ENCODE data around the gene E2F4. TPM values are rescaled to one million over a fixed set of nuclear protein-coding genes. Genes with fewer than 3 reads are reported as not detected.

The E2F4 gene
- total and polyA plus RNA-seq, 9 of the 15 experiments (the other 6 are each of a cell fraction or from before 2014, with no cell fraction given), result 9.7 to 139 (median 106) TPM

- TF ChIP-seq MLLT1 (IDR thresholded peaks at IDR 0.05) (peak in 1 of 2 experiments; percentile 56; a peak in 2 of 4 replicates), SNRNP70 (optimal IDR thresholded peaks at IDR 0.05; ENCODE audit: low read depth, low read length) (no peak), ZFPM2 (CRISPR knock-in tag; IDR thresholded peaks at IDR 0.05) (no peak), WHSC1 (IDR thresholded peaks at IDR 0.05; ENCODE audit: low read length) (no peak), TCF7L2 (IDR thresholded peaks at IDR 0.05; ENCODE audit: low read depth, low read length) (no peak), TGIF2 (CRISPR knock-in tag; IDR thresholded peaks at IDR 0.05) (no peak), ZNF263 (CRISPR knock-in tag; IDR thresholded peaks at IDR 0.05; ENCODE audit: borderline replicate concordance) (no peak; the same call in 1 of the 2 replicates), HMGN3 (IDR thresholded peaks at IDR 0.05; ENCODE audit: borderline replicate concordance, extremely low read depth, insufficient read length, low read depth, low read length) (peak; percentile 51), FOS (IDR thresholded peaks at IDR 0.05; ENCODE audit: extremely low read depth, insufficient read length) (no peak), SIN3B (IDR thresholded peaks at IDR 0.05; ENCODE audit: low read depth) (peak; percentile 87), ZBTB5 (IDR thresholded peaks at IDR 0.05) (no peak), CBFA2T3 (IDR thresholded peaks at IDR 0.05) (no peak), PPARD (CRISPR knock-in tag; IDR thresholded peaks at IDR 0.05) (no peak), SIN3A (IDR thresholded peaks at IDR 0.05; ENCODE audit: borderline replicate concordance in 2 of 2, control insufficient read depth in 1 of 2, low read depth in 2 of 2, low read length in 2 of 2) (peak in 1 of 2 experiments; percentile 90; a peak in 2 of 4 replicates)
- TF ChIP-seq, protein P1, sequence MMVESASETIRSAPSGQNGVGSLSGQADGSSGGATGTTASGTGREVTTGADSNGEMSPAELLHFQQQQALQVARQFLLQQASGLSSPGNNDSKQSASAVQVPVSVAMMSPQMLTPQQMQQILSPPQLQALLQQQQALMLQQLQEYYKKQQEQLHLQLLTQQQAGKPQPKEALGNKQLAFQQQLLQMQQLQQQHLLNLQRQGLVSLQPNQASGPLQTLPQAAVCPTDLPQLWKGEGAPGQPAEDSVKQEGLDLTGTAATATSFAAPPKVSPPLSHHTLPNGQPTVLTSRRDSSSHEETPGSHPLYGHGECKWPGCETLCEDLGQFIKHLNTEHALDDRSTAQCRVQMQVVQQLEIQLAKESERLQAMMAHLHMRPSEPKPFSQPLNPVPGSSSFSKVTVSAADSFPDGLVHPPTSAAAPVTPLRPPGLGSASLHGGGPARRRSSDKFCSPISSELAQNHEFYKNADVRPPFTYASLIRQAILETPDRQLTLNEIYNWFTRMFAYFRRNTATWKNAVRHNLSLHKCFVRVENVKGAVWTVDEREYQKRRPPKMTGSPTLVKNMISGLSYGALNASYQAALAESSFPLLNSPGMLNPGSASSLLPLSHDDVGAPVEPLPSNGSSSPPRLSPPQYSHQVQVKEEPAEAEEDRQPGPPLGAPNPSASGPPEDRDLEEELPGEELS (CRISPR knock-in tag; IDR thresholded peaks at IDR 0.05; ENCODE audit: borderline replicate concordance), result no peak
- TF ChIP-seq, protein P2, sequence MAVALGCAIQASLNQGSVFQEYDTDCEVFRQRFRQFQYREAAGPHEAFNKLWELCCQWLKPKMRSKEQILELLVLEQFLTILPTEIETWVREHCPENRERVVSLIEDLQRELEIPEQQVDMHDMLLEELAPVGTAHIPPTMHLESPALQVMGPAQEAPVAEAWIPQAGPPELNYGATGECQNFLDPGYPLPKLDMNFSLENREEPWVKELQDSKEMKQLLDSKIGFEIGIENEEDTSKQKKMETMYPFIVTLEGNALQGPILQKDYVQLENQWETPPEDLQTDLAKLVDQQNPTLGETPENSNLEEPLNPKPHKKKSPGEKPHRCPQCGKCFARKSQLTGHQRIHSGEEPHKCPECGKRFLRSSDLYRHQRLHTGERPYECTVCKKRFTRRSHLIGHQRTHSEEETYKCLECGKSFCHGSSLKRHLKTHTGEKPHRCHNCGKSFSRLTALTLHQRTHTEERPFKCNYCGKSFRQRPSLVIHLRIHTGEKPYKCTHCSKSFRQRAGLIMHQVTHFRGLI (CRISPR knock-in tag; IDR thresholded peaks at IDR 0.05), result no peak
- TF ChIP-seq, protein P3, sequence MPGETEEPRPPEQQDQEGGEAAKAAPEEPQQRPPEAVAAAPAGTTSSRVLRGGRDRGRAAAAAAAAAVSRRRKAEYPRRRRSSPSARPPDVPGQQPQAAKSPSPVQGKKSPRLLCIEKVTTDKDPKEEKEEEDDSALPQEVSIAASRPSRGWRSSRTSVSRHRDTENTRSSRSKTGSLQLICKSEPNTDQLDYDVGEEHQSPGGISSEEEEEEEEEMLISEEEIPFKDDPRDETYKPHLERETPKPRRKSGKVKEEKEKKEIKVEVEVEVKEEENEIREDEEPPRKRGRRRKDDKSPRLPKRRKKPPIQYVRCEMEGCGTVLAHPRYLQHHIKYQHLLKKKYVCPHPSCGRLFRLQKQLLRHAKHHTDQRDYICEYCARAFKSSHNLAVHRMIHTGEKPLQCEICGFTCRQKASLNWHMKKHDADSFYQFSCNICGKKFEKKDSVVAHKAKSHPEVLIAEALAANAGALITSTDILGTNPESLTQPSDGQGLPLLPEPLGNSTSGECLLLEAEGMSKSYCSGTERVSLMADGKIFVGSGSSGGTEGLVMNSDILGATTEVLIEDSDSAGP (CRISPR knock-in tag; IDR thresholded peaks at IDR 0.05), result no peak
Observed at GRCh38 chr16:67191995-67192681, at the start of gene E2F4 (continued).
